ENCODE measurements around the gene FCER1A. TPM values are rescaled to one million over a fixed set of nuclear protein-coding genes. Genes with fewer than 3 reads are reported as not detected.

FCER1A gene
- total and polyA plus RNA-seq, 11 donors: 0.15 to 2.4 (median 0.82) TPM; not detected in 4

DNA sequence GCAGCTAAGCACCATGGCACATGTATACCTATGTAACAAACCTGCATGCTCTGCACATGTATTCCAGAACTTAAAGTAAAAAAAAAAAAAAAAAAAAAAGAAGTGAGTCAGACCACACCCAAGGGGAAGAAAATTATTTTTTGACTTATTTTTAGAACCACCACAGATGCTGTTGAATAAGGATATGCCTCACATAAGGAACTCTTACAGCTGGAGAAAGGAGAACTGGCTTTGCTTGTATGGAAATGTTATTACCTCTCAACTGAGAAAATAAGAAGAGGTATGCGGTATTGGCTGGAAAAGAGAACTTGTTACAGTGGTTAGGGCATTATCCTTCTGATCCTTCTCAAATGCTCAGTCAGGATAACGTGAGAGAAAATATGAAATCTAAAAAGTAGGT, 27.5 kb upstream of the FCER1A start:
- Histone ChIP-seq H3K27ac (no peak overlapping the region), H3K9me3 (no peaks in the 10 kb centered on the region), H3K4me1 (peaks cover 0 to 8% (median 0%) of the 10 kb centered on the region in 12 donors), H3K4me3 (no peak overlapping the region), H3K27me3 (no peaks in the 10 kb centered on the region), H3K36me3 (no peaks in the 10 kb centered on the region)
- TF ChIP-seq, protein P1, sequence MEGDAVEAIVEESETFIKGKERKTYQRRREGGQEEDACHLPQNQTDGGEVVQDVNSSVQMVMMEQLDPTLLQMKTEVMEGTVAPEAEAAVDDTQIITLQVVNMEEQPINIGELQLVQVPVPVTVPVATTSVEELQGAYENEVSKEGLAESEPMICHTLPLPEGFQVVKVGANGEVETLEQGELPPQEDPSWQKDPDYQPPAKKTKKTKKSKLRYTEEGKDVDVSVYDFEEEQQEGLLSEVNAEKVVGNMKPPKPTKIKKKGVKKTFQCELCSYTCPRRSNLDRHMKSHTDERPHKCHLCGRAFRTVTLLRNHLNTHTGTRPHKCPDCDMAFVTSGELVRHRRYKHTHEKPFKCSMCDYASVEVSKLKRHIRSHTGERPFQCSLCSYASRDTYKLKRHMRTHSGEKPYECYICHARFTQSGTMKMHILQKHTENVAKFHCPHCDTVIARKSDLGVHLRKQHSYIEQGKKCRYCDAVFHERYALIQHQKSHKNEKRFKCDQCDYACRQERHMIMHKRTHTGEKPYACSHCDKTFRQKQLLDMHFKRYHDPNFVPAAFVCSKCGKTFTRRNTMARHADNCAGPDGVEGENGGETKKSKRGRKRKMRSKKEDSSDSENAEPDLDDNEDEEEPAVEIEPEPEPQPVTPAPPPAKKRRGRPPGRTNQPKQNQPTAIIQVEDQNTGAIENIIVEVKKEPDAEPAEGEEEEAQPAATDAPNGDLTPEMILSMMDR (IDR thresholded peaks at IDR 0.05): no peak
- TF ChIP-seq POLR2A (IDR thresholded peaks at IDR 0.05): no peak
- ATAC-seq (no peak), DNase-seq (no peak)
- intact Hi-C loops (cut with DNase I): no loop called here
- WGBS, 4 donors: 64 to 81% (median 75%) methylated on average over 2 of the region's 2 CpGs

DNA sequence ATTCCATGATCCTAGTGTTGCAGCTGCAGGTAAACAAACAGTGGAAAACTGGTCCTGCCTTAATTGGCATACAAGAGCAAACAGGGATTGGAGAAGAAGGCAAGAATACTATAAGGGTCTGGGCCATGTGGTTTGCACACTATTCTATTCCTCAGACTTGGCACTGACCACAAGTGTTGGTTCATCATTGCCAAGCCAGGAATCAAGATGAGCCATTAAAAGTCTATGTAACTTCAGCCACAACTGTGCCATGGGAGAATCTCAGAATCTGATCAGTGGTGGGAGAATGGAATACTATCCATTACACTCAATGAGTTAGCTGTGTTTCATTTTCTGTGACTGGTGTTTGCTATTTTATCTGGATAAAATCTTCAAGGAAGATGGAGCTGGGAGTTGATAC, 26.2 kb upstream of the FCER1A start:
- DNase-seq (no peak), ATAC-seq (no peak)
- Histone ChIP-seq H3K9me3 (no peaks in the 10 kb centered on the region), H3K4me1 (peaks cover 0 to 8% (median 0%) of the 10 kb centered on the region in 12 donors), H3K4me3 (no peak overlapping the region), H3K36me3 (no peaks in the 10 kb centered on the region), H3K27me3 (no peaks in the 10 kb centered on the region), H3K27ac (no peak overlapping the region)
- intact Hi-C loops (cut with DNase I): no loop called here
- TF ChIP-seq POLR2A (IDR thresholded peaks at IDR 0.05): no peak
- TF ChIP-seq, protein P1 (IDR thresholded peaks at IDR 0.05): no peak

DNA sequence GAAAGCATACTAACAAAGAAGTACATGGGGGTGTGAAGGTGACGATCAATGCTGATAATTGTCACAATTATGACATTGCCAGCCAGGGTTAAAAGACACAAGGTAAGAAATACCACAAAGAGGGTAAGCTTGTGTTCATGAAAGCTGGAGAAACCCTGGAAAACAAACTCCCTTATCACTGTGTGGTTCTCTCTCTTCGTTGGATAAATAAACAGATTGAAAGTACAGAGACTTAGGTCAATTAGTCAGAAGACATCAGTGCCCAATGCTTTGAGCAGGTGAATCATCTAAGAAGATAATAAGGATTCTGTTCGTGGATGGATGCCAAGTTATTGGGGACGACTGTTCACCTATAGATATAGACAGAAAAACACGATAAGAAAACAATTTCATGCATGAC, 22.4 kb upstream of the FCER1A start:
- Histone ChIP-seq H3K9me3 (no peaks in the 10 kb centered on the region), H3K4me3 (no peak overlapping the region), H3K27me3 (no peaks in the 10 kb centered on the region), H3K36me3 (no peaks in the 10 kb centered on the region), H3K27ac (no peak overlapping the region), H3K4me1 (peaks cover 0 to 14% (median 0%) of the 10 kb centered on the region in 12 donors)
- 54 to 62% (median 59%) methylated on average over 5 of the region's 5 CpGs for WGBS, 4 donors
- TF ChIP-seq, protein P1 (IDR thresholded peaks at IDR 0.05): no peak
- no peak for TF ChIP-seq POLR2A (IDR thresholded peaks at IDR 0.05)
- ATAC-seq (no peak), DNase-seq (no peak)
- intact Hi-C loops (cut with DNase I): no loop called here

DNA sequence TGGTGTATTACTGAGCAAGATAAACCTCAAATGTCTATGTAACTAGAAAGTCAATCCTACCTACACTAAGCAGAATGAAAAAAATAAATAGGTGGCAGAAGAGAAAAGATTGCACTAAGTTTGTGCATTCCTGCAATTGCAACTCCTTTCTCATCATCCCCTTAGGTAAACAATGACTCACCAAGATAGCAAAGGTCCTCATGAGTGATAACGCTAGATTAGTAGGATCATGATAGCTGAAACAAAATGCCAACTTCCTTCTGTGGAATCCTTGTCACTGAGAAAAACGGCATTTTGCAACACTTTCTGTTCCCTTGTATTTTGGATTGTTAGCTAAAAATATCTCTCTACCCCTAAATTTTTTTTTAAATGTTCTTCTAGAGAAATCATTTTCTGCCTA, 20.0 kb upstream of the FCER1A start:
- ATAC-seq: no peak
- WGBS, 4 donors: 19 to 30% (median 25%) methylated on average over 2 of the region's 2 CpGs

More for the DNA sequence above, 20.0 kb upstream of the FCER1A start:
- H3K4me1 ChIP-seq: peaks cover 0 to 10% (median 0%) of the 10 kb centered on the region in 12 donors
- DNase-seq: no peak
- no peak overlapping the region for H3K27ac ChIP-seq
- H3K36me3 ChIP-seq: no peaks in the 10 kb centered on the region
- intact Hi-C loops (cut with DNase I): no loop called here
- H3K9me3 ChIP-seq: no peaks in the 10 kb centered on the region
- no peak overlapping the region for H3K4me3 ChIP-seq
- H3K27me3 ChIP-seq: no peaks in the 10 kb centered on the region
- TF ChIP-seq, protein P1 (IDR thresholded peaks at IDR 0.05): no peak
- TF ChIP-seq POLR2A (IDR thresholded peaks at IDR 0.05): no peak
